Activated naive CD8-positive, alpha-beta T cell treated with anti-CD3 and anti-CD28 coated beads for 36 hours (primary cell): ENCODE data around the gene EXOC4. TPM values are rescaled to one million over a fixed set of nuclear protein-coding genes. Genes with fewer than 3 reads are reported as not detected.
"Not testable (repeated sequence)": the region's sequence is repeated elsewhere in the genome, so short reads cannot be mapped to it uniquely, and the experiment has no call there.

ENCODE experiments used
- DNase-seq: peaks from one replicate; pipeline ENCODE4 v3.0.0; 2021
- H3K27ac Mint-ChIP-seq: one replicate; pipeline ENCODE4 v1.8.0; 2022; ENCODE audit warnings: mild to moderate bottlenecking, moderate library complexity, mixed read lengths
- H3K27me3 Mint-ChIP-seq: one replicate; pipeline ENCODE4 v1.8.0; 2022; ENCODE audit warnings: mild to moderate bottlenecking, mixed read lengths
- H3K36me3 Mint-ChIP-seq: one replicate; pipeline ENCODE4 v1.8.0; 2021; ENCODE audit warnings: mild to moderate bottlenecking, mixed read lengths
- H3K4me1 Mint-ChIP-seq: one replicate; pipeline ENCODE4 v1.8.0; 2021; ENCODE audit warnings: mixed read lengths
- H3K4me3 Mint-ChIP-seq: one replicate; pipeline ENCODE4 v1.8.0; 2022; ENCODE audit warnings: mild to moderate bottlenecking, moderate library complexity, mixed read lengths
- H3K9me3 Mint-ChIP-seq: one replicate; pipeline ENCODE4 v1.8.0; 2022; ENCODE audit warnings: mixed read lengths
- total RNA-seq, 2 experiments: library from RNA; stranded (reverse); gene quantifications; one replicate each; pipeline ENCODE4 v1.2.3, GENCODE V29; 2021

EXOC4 gene
- total RNA-seq, 2 experiments from 2014 or later, result 41.7 to 45.7 TPM

DNA sequence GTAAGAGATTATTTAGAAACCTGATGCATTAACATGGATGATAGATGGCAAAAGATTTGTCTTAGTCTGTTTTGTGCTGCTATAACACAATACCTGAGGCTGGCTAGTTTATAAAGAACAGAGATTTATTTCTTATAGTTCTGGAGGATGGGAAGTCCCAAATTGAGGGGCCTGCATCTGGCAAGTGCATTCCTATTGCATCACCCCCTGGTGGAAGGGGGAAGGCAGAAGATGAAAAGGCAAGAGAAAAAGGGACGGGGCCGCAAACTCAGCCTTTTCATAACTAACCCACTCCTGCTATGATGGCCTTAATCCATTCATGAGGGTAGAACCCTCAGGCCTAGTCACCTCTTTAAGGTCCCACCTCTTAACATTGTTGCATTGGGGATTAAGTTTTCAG lies 720.8 kb downstream of the EXOC4 start:
- Mint-ChIP-seq H3K36me3 (peaks cover 20% of the 10 kb centered on the region), H3K4me3 (no peak overlapping the region), H3K27me3 (no peaks in the 10 kb centered on the region), H3K4me1 (no peaks in the 10 kb centered on the region), H3K9me3 (peaks cover under 1% of the 10 kb centered on the region), H3K27ac (no peak overlapping the region)
- DNase-seq, result no peak

DNA sequence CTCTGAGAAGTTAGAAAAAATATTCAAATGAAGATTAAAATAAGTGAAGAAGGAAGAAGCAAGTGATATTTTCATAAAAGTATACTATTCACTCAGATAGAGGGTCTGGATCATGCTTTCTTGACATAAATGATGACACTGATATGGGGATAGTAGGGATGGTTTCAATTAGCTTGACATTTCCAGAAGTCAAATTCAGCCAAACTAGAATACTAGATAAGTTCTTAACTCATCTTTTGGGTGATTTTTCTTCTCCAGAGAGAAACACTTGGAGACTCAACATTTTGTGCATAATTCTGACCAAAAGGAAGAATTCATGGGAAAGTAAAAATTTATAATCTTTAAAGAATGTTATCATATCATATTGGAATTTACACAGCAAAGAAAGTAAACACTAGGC lies 722.3 kb downstream of the EXOC4 start:
- no peak for DNase-seq
- no peaks in the 10 kb centered on the region for H3K9me3 Mint-ChIP-seq
- H3K27ac Mint-ChIP-seq, result no peak overlapping the region
- no peaks in the 10 kb centered on the region for H3K27me3 Mint-ChIP-seq
- H3K4me1 Mint-ChIP-seq, result no peaks in the 10 kb centered on the region
- peaks cover 14% of the 10 kb centered on the region for H3K36me3 Mint-ChIP-seq
- H3K4me3 Mint-ChIP-seq, result no peak overlapping the region

DNA sequence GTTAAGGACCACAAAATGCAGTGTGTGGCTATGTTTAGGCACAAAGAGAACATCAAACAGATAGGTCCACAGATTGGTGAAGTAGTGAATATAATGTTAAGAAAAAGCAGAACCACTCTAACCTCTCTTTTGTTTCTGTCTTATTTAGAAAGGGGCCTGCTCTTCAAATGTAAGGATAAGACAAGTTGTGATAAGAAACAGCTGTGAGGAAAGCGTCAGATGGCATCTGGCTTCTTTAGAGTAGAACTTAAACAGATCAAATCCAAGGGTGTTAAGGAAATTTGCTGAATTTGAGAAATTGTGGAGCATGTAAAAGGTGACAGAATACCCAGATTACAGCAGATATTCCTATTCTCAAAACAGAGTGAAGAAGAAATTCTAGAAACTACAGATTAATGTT lies 723.3 kb downstream of the EXOC4 start:
- H3K27me3 Mint-ChIP-seq, result no peaks in the 10 kb centered on the region
- no peak overlapping the region for H3K27ac Mint-ChIP-seq
- no peaks in the 10 kb centered on the region for H3K4me1 Mint-ChIP-seq
- peaks cover 15% of the 10 kb centered on the region for H3K36me3 Mint-ChIP-seq
- no peak overlapping the region for H3K4me3 Mint-ChIP-seq
- DNase-seq, result no peak
- H3K9me3 Mint-ChIP-seq, result no peaks in the 10 kb centered on the region

DNA sequence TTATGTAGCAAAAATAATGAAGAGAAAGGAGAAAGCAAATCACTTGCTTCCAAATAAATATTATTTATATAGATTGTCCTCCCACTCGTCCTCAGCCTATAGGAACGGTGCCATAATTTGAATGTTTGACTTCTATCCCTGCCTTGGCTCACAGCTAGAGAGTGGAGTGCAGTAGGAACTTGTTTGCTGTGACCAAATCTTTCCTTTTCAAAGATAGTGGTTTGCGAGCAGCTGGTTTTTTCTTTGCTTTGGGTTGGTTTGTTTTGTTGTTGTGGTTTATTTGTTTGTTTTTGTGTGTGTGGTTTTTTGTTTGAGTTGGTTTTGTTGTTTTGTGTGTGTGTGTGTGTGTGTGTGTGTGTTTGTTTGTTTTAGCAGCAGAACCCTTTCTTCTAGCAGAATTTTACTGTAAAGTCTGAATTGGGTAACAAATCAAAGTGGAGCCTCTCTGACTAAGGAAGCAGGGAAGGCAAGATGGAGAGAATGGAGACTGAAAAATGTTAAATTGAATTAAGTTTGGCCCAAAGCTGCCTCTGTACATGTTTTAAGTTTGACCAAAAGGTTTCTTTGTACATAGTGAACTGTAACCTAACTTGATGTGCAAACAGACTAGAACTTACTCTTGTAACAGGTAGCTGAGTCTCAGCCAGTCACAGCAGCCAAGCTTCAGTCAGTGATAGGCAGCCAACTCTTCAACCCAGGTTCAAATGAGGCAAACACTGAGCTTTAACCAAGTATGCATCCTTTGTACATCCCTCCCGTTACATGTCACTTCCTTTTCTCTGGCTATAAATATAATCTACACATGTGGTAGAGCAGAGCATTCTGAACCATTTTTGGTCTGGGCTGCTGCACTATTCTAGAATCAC lies 724.8 kb downstream of the EXOC4 start:
- DNase-seq, result no peak
- H3K4me1 Mint-ChIP-seq, result no peaks in the 10 kb centered on the region
- H3K36me3 Mint-ChIP-seq, result peaks cover 17% of the 10 kb centered on the region
- no peaks in the 10 kb centered on the region for H3K27me3 Mint-ChIP-seq
- no peak overlapping the region for H3K4me3 Mint-ChIP-seq
- no peaks in the 10 kb centered on the region for H3K9me3 Mint-ChIP-seq
- H3K27ac Mint-ChIP-seq, result no peak overlapping the region

DNA sequence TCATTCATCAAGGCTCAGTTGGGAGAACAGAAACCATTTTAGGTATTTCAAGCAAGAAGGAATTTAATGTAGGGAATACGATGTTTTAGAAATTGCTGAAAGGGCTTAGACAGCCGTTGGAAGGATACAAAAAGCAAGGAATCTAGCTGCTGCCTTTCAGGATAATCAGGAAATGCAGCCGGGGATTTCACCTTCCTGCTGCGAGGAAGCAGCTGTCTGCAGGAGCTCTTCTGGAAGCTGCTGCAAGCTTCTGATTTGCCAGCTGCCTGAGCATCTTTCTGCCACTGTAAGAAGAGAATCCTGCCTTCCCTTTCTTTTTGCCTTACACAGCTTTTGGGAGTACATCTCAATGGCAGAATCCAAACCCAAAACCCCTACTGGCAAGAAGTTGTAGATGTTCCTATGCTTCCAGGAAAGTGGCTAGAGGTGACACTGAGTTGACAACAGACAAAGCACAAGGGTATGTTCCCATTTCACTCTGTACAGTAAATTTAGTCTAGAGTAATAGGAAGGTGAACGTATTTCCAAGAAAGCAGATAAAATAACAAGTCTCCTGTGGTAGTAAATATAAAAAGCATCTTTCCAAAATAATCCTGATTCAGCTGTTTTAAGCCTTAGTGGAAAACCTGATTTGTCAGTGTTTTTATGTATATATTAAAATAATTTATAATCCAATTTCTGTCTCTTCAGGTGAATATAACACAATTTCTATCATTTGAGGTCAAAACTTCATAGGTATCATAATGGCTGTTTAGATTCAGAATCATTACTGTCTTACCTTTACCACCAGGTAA lies 725.8 kb downstream of the EXOC4 start:
- H3K4me3 Mint-ChIP-seq, result no peak overlapping the region
- H3K4me1 Mint-ChIP-seq, result no peaks in the 10 kb centered on the region
- peaks cover 12% of the 10 kb centered on the region for H3K36me3 Mint-ChIP-seq
- no peak overlapping the region for H3K27ac Mint-ChIP-seq
- no peak for DNase-seq
- H3K27me3 Mint-ChIP-seq, result no peaks in the 10 kb centered on the region
- H3K9me3 Mint-ChIP-seq, result no peaks in the 10 kb centered on the region

DNA sequence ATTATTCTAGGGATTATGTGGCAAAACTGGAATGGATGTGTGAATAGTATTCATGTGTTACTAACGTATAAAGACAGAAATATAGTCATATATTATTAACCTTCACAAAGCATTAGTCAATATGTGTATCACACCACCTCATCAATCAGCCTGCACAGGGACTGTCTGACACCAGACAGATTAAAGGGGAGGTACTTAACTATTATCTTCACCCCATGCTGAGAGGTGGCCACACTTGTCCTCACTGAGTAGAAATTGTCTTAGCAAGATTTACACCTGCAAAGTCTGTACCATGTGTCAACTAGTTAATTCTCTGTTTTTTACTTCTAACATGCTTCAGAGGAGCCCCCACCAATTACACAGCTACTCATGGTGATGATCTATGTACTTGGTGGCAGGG lies 727.9 kb downstream of the EXOC4 start:
- no peaks in the 10 kb centered on the region for H3K4me1 Mint-ChIP-seq
- H3K36me3 Mint-ChIP-seq, result peaks cover 9% of the 10 kb centered on the region
- H3K9me3 Mint-ChIP-seq, result no peaks in the 10 kb centered on the region
- H3K27ac Mint-ChIP-seq, result no peak overlapping the region
- H3K4me3 Mint-ChIP-seq, result no peak overlapping the region
- H3K27me3 Mint-ChIP-seq, result no peaks in the 10 kb centered on the region
- no peak for DNase-seq

DNA sequence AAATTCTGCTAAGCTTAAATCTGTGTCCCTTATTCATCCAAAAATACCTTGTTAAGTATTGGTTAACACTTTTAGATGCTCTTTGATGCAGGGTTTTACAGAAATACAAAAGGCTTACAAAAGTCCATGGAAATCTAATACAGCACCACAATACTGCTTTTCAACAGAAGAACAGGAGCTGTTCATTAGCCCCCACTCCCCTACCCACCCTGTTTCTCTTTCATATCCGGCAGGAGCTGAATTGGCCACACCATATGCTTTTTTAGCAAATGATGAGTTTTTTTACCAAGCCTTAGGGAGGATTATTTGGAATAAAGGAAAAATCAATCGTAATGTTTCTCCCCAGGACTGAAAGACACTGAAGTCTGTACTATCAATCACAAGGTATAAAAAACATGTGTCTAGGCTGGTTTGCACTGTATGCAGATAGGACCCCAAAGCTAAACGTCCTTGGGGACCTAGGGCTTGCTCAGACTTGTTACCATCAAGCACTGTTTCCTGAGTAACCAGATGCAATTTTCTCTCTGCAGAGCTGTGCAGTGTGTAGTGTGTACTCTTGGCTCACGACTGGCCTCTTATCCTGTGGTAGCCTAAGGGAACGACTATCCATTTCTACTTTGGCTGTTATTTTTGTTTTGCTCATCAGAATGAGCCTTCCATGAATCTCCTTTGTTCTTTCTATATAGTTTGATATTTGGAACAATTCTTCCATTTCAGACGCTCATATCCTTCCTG lies 731.0 kb downstream of the EXOC4 start:
- no peak overlapping the region for H3K4me3 Mint-ChIP-seq
- no peaks in the 10 kb centered on the region for H3K4me1 Mint-ChIP-seq
- no peaks in the 10 kb centered on the region for H3K27me3 Mint-ChIP-seq
- H3K27ac Mint-ChIP-seq, result no peak overlapping the region
- H3K9me3 Mint-ChIP-seq, result no peaks in the 10 kb centered on the region
- H3K36me3 Mint-ChIP-seq, result peaks cover 7% of the 10 kb centered on the region
- DNase-seq, result no peak

DNA sequence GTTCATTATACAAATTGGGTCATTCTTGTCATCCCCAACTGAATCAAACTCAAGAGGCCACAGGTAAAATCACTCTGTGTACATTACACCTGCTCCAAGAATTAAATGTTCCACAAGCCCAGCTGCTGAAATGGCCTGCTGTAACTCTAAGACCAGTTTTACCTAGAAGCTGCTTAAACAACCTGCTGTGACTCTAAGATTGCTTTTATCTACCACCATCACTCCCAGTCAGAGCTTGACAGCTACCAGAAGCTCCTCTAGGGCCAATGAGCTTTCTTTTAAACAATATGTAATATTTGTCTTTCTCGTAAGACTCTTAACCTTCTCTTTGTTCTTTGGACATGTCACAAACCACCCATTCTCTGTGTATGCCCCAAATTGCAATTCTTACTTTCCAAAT lies 732.4 kb downstream of the EXOC4 start:
- Mint-ChIP-seq H3K9me3 (no peaks in the 10 kb centered on the region), H3K27me3 (no peaks in the 10 kb centered on the region), H3K4me1 (no peaks in the 10 kb centered on the region), H3K4me3 (no peak overlapping the region), H3K36me3 (peaks cover 4% of the 10 kb centered on the region), H3K27ac (no peak overlapping the region)
- DNase-seq, result no peak

DNA sequence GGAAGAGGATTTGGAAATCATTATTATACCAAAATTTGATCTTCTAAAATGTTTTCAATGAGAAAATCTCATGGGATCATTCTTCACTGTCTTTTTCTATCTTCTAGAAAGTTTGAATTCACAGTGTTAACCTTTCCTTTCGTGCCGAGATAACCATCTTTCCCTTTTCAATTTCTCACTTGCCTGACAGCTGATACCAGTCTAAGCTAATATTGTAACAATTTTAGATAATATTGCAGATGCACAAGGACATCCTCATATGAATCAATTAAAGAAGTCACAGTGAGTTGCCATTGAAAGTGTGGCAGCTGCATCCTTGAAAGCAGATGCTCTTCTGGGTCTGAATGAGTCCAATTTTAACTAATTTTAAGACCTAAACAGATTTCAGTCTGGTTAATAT lies 734.7 kb downstream of the EXOC4 start:
- H3K4me3 Mint-ChIP-seq, result no peak overlapping the region
- H3K27ac Mint-ChIP-seq, result no peak overlapping the region
- no peaks in the 10 kb centered on the region for H3K27me3 Mint-ChIP-seq
- H3K36me3 Mint-ChIP-seq, result peaks cover 3% of the 10 kb centered on the region
- H3K9me3 Mint-ChIP-seq, result no peaks in the 10 kb centered on the region
- no peaks in the 10 kb centered on the region for H3K4me1 Mint-ChIP-seq
- no peak for DNase-seq

DNA sequence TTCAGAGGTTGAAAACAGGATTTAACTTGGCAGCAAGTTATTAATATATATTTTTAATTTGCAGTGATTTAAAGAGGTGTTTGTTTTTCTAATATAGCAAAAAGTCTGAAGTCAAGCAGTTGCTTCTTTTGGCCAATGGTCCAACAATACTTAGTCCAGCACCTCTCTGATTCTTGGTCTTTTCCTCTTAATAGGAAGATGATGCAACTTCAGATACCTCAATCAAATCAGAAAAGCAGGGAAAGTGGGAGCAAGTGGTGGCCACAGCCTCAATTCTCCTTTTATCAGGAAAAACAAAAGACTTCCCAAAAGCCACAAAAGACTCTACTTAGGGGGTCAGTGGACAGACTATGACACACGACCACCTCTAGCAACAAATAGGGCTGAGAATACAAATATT lies 740.7 kb downstream of the EXOC4 start:
- Mint-ChIP-seq H3K36me3 (peaks cover 11% of the 10 kb centered on the region), H3K4me3 (no peak overlapping the region), H3K9me3 (peaks cover 2% of the 10 kb centered on the region), H3K27me3 (no peaks in the 10 kb centered on the region), H3K4me1 (no peaks in the 10 kb centered on the region), H3K27ac (no peak overlapping the region)
- no peak for DNase-seq

DNA sequence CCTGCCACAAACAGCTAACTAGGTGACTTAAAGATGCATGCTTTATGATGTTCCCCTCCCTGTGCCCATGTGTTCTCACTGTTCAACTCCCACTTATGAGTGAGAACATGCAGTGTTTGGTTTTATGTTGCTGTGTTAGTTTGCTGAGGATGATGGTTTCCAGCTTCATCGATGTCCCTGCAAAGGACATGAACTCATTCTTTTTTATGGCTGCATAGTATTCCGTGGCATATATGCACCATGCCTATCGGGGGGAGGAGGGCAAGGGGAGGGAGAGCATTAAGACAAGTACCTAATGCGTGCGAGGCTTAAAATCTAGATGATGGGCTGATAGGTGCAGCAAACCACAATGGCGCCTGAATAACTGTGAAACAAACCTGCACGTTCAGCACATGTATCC lies 741.2 kb downstream of the EXOC4 start:
- H3K4me1 Mint-ChIP-seq, H3K4me3 Mint-ChIP-seq, H3K27ac Mint-ChIP-seq, DNase-seq, H3K27me3 Mint-ChIP-seq, H3K9me3 Mint-ChIP-seq: not testable (repeated sequence)
- H3K36me3 Mint-ChIP-seq, result peaks cover 14% of the 10 kb centered on the region

DNA sequence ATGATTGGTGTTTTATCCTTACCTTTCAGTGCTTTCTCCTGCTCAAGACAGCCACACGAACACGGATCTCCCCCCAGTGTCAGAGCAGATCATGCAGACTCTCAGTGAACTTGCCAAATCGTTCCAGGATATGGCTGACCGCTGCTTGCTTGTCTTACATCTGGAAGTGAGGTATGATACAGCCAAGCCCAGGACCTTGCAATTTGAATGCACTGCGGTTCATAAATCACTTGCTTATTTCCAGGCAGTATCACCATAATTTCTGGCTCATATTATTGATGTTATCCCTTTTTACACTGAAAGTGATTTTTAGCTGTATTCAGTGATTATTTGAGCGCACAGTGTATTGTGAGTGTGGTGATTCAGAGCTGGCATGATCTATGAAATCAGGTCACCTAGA lies 744.6 kb downstream of the EXOC4 start:
- H3K27me3 Mint-ChIP-seq, result no peaks in the 10 kb centered on the region
- no peaks in the 10 kb centered on the region for H3K4me1 Mint-ChIP-seq
- H3K9me3 Mint-ChIP-seq, result peaks cover 2% of the 10 kb centered on the region
- H3K36me3 Mint-ChIP-seq, result peaks cover 15% of the 10 kb centered on the region
- no peak overlapping the region for H3K4me3 Mint-ChIP-seq
- no peak overlapping the region for H3K27ac Mint-ChIP-seq
- no peak for DNase-seq

DNA sequence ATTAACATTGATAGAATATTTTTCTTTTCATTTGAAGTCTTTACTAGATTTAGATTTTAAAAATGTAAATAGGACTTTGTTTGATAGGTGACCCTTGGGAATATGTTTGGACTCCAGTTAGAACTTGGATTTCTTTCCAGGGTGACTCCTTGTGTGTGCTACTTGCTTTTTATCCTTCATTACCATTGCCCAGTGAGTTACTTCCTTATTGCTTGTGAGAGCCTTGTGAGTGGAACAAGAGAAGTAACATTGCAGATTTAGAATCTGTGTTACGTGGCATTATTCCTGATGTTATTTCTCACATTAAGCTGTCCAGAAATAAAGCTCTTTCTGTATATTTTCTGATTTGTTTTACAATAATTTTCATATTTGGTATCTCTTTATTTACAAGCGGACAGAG lies 746.3 kb downstream of the EXOC4 start:
- DNase-seq, result no peak
- Mint-ChIP-seq H3K4me1 (no peaks in the 10 kb centered on the region), H3K9me3 (no peaks in the 10 kb centered on the region), H3K27ac (no peak overlapping the region), H3K36me3 (peaks cover 11% of the 10 kb centered on the region), H3K4me3 (no peak overlapping the region), H3K27me3 (no peaks in the 10 kb centered on the region)

DNA sequence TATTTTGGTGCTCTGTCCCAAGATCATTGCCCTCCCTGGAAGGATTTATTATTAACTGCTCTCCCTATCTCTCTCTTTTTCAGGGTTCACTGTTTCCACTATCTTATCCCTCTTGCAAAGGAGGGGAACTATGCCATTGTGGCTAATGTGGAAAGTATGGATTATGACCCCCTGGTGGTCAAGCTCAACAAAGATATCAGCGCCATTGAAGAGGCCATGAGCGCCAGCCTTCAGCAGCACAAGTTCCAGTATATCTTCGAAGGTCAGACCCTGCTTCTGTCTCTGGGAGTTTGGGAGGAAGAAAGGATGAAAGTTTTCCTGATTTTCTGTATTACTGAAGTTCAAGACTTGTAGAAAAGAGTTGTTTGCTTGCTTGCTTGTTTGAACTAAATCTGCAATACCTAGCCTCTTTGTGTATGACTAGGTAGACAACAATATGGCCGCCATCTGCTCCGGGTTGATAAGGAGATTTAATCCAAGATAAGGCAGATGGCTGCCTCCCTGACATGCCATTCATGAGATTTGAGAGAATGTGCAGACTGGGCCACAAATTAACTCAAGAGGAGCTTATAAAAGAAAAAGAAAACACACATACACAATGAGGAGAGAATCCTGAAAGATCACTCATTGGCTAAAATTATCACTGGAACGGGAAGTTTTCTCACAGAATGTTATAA lies 752.1 kb downstream of the EXOC4 start:
- Mint-ChIP-seq H3K27me3 (no peaks in the 10 kb centered on the region), H3K4me3 (no peak overlapping the region), H3K9me3 (no peaks in the 10 kb centered on the region), H3K4me1 (no peaks in the 10 kb centered on the region), H3K36me3 (peaks cover 15% of the 10 kb centered on the region), H3K27ac (no peak overlapping the region)
- no peak for DNase-seq
